ENCODE data around the gene GPLD1.

GPLD1 gene

GRCh38 chr6:24500683-24501082, 11.3 kb upstream of the GPLD1 start:
- DNase-seq = no peak

DNA sequence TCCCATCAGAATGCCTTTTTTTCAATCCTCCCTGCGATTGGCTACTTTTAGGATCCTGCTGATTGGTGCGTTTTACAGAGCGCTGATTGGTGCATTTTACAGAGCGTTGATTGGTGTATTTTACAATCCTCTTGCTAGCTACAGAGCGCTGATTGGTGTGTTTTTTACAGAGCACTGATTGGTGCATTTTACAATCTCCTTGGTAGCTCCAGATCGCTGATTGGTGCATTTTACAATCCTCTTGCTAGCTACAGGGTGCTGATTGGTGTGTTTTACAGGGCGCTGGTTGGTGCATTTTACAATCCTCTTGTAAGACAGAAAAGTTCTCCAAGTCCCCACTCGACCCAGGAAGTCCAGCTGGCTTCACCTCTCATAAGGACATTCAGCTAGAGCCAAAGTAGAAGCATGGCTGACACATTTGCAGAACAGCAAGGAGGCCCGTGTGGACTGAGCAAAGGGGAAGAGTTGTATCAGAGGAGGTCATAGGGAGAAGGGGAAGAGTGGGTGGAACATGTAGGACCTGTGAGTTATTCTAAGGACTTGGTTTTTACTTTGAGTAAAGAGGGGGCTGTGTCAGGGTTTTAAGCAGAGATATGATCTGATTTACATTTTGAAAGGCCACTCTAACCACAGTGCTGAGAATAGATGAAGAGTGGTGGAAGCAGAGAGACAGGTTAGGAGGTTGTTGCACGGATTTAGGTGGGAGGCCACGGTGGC, 8.0 kb upstream of the GPLD1 start:
- no peak for DNase-seq

- DNase-seq = peak; percentile 54
Observed at GRCh38 chr6:24494821-24495795, 5.7 kb upstream of the GPLD1 start, which contains the start of gene ALDH5A1. Gene ALDH5A1, plus strand, starts transcription at chr6:24494969. Its CDS starts 28 bp downstream, at chr6:24494997.

DNA sequence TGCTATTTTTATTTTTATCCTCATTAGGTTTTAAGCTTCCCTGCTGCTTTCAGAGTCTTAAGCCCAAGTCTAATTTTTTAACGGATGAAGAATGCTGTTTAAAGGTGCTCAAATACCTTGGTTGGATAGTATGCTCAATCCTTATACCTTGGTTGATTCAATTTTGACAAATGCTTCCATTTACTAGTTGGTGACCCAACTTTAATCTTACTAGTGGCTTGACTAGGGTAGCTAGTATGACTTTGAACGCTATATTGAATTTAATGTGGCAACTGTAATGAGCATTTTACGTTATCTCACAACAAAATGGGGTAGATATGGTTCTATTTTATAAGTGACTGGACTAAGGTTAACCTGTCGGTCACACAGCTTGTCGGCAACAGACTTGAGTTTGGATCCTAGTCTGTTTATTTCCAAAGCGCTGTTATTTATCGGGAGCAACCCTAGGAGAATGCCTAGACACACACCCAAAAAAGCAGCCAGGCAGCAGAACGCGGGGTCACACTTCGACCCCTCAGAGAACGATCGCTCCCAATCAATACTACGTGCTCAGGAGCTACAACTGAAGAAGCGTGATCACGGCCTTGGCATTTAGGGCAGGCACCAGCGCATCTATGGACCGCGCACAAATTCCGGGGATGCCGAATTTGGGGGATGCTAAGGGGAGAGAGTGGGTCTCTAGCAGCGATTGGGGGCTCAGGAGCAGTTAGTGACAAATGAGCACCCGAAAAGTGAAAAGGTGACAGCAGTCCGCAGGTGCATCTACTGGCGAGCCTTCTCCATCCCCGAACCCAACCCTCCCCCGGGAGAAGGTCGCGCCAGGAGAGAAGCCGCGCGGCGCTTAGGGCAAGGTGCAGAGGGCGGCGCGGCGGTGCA, 4.8 kb upstream of the GPLD1 start:
- DNase-seq = no peak

- no peak for DNase-seq
Observed at GRCh38 chr6:24492475-24492874, 3.1 kb upstream of the GPLD1 start.

GRCh38 chr6:24490948-24491347, 1.6 kb upstream of the GPLD1 start:
- DNase-seq = no peak

- DNase-seq = no peak
Observed at GRCh38 chr6:24489881-24490280, 503 bp upstream of the GPLD1 start.

GRCh38 chr6:24486065-24486464, 3.3 kb downstream of the GPLD1 start:
- DNase-seq = no peak

GRCh38 chr6:24484657-24485323, 4.6 kb downstream of the GPLD1 start:
- no peak for DNase-seq

GRCh38 chr6:24481449-24481848, 7.9 kb downstream of the GPLD1 start:
- DNase-seq = no peak

DNA sequence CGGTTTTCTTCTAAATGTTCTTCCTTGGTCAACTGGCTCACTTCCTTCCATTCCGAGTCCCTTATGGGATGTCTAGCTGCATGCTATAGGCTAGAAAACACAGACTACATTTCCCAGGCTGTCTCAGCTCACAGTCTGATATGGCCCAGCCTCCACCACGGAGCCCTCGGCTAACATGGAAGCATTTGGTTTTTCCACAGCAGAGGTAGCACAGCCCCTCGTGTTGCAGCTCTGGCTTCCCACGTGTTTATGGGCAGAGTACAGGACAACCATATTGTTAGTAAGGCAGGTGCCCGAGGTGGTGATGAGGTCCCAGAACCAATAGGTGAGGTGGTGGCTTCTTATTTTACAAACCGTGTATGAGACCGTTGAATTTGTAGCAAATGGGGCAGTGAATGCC, 8.7 kb downstream of the GPLD1 start:
- no peak for DNase-seq

DNA sequence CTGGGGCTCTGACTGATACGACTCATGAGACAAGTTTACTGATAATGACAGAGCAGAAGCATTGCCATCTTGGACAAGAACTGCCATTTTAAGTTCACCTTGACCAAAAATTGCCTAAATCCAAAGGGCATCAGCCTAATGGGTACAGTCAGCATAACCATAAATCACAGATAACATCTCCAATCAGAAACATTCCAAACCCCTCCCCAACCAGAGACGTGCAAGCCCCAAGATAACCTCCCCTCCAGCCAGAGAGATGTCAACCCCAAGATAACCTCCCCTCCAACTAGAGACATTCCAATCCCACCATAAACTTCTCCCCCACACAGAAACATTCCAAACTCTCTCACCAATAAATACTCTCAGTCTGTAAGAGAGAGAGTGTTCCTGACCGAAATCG, 10.5 kb downstream of the GPLD1 start:
- DNase-seq = no peak

- DNase-seq = no peak
Observed at GRCh38 chr6:24477070-24477469, 12.3 kb downstream of the GPLD1 start.

- no peak for DNase-seq
Observed at GRCh38 chr6:24476631-24477030, 12.7 kb downstream of the GPLD1 start.

GRCh38 chr6:24472181-24472580, 17.2 kb downstream of the GPLD1 start:
- no peak for DNase-seq

GRCh38 chr6:24469811-24470210, 19.6 kb downstream of the GPLD1 start:
- no peak for DNase-seq

DNA sequence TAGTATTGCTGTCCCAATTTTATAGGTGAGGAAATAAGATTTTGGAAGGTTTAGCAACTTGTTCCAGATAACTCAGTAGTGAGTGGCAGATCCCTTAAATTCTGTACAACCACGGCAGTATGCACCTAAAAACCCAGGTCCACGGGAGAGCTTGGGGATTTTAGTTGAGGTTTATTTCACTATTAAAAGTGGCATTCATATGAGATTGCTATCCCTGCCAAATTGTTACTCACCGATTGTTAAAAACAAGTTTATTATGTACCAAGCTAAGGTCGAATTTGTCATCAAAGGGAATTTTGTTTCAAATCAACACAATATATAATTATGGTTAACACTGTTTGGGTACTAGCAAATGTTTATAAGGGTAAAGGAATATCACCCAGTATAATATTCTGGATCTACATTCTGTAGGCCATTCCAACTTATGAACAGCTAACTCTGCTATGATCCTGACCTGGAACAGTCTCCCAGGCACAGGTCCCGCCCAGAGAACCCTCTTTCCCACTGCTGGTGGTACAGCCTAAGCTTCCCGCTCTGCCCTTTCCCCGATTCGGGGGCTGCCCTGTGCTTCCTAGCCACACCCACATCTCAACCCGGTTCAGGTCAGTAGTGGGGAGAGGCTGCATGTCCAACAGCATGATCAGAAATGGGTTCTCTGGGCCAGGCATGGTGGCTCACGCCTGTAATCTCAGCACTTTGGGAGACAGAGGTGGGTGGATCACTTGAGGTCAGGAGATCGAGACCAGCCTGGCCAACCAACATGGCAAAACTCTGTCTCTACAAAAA, 24.9 kb downstream of the GPLD1 start:
- DNase-seq = no peak

- no peak for DNase-seq
Observed at GRCh38 chr6:24460966-24461365, 28.4 kb downstream of the GPLD1 start.

DNA sequence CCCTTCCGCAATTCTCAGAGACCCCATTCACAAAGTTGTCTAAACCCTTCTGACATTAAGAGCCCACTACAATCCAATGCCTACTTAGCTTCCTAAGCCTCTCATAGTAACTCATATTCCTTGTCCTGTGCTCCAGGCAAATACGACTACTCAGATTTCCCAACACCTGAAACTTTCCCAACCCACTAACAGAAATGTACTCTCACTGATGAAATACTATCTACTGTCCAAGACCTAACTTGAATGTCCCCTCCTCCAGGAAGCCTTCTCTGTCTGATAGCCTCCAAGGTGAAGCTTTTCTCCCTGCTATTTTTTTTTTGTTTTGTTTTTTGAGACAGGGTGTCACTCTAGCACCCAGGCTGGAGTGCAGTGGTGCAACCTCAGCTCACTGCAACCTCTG, 30.4 kb downstream of the GPLD1 start:
- DNase-seq = no peak

DNA sequence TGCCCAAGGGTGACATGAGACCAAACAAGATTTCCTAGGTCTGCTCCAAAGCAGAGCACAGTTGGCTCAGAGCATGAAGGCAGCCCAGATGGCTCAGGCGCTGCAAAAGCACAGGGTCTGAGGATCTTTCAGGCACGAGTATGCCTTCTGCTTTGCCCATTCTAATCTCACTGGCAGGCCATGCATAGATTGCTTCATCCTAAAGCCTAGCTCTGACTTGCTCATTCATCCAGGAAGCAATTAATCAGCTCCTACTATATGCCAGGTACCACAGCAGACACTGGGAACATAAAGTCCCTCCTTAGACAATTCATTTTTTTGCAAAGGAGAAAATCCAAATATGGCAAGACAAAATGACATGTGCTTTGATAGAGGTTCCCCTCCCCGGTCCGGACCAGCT, 31.2 kb downstream of the GPLD1 start:
- DNase-seq = no peak

GRCh38 chr6:24455061-24455460, 34.3 kb downstream of the GPLD1 start:
- no peak for DNase-seq

DNA sequence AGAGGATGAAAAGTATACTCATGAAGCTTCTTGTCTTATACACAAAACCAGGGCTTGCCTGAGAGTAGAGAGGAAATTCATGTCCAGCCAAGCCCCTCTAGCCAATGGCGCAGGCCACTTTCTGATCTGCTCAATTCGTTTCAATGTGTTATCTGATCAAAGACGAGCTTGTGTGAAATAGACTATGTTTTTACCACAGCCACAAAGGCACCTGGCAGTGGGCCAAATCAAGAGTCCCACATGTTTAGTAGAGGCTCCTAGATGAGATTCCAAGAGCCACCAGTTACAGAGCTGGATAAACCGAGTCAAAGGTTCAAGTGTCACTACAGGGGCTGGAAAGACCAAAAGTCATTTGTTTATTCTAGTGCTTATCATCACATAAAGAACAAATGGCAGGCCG, 34.9 kb downstream of the GPLD1 start:
- DNase-seq = no peak

Measured in NCI-H2107 (cell line).